ENCODE measurements around the gene TENM4. TPM values are rescaled to one million over a fixed set of nuclear protein-coding genes. Genes with fewer than 3 reads are reported as not detected.
"Not testable (repeated sequence)": the region's sequence is repeated elsewhere in the genome, so short reads cannot be mapped to it uniquely, and the experiment has no call there.

The TENM4 gene
- total RNA-seq, 1 experiment from 2014 or later = 0.39 TPM

GRCh38 chr11:78828676-78829075 is 612.2 kb downstream of the TENM4 start:
- BruUV-seq (replicated peaks) = no TSS peak
- Histone ChIP-seq H3K9me3 (ENCODE audit: control insufficient read depth, insufficient read depth, low read depth, low read length) (no peaks in the 10 kb centered on the region), H3K4me3 (ENCODE audit: low read depth in 2 of 2, low read length in 2 of 2) (no peak overlapping the region), H3K27ac (ENCODE audit: low read length) (no peak overlapping the region), H3K27me3 (ENCODE audit: control insufficient read depth, insufficient read depth, low read length) (peaks cover 4% of the 10 kb centered on the region), H3K4me1 (ENCODE audit: control insufficient read depth, insufficient read depth, low read length) (no peaks in the 10 kb centered on the region), H3K36me3 (ENCODE audit: control insufficient read depth, insufficient read depth, low read length) (no peaks in the 10 kb centered on the region)
- TF ChIP-seq SIN3A (IDR thresholded peaks at IDR 0.05; ENCODE audit: borderline replicate concordance, insufficient read depth, low read depth, low read length) = no peak
- TF ChIP-seq POLR2AphosphoS5 (IDR thresholded peaks at IDR 0.05; ENCODE audit: low read depth, low read length) = no peak
- TF ChIP-seq, protein P1, sequence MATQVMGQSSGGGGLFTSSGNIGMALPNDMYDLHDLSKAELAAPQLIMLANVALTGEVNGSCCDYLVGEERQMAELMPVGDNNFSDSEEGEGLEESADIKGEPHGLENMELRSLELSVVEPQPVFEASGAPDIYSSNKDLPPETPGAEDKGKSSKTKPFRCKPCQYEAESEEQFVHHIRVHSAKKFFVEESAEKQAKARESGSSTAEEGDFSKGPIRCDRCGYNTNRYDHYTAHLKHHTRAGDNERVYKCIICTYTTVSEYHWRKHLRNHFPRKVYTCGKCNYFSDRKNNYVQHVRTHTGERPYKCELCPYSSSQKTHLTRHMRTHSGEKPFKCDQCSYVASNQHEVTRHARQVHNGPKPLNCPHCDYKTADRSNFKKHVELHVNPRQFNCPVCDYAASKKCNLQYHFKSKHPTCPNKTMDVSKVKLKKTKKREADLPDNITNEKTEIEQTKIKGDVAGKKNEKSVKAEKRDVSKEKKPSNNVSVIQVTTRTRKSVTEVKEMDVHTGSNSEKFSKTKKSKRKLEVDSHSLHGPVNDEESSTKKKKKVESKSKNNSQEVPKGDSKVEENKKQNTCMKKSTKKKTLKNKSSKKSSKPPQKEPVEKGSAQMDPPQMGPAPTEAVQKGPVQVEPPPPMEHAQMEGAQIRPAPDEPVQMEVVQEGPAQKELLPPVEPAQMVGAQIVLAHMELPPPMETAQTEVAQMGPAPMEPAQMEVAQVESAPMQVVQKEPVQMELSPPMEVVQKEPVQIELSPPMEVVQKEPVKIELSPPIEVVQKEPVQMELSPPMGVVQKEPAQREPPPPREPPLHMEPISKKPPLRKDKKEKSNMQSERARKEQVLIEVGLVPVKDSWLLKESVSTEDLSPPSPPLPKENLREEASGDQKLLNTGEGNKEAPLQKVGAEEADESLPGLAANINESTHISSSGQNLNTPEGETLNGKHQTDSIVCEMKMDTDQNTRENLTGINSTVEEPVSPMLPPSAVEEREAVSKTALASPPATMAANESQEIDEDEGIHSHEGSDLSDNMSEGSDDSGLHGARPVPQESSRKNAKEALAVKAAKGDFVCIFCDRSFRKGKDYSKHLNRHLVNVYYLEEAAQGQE (IDR thresholded peaks at IDR 0.05; ENCODE audit: insufficient read depth in 1 of 2, low read depth in 2 of 2, low read length in 1 of 2) = no peak
- TF ChIP-seq, protein P2, sequence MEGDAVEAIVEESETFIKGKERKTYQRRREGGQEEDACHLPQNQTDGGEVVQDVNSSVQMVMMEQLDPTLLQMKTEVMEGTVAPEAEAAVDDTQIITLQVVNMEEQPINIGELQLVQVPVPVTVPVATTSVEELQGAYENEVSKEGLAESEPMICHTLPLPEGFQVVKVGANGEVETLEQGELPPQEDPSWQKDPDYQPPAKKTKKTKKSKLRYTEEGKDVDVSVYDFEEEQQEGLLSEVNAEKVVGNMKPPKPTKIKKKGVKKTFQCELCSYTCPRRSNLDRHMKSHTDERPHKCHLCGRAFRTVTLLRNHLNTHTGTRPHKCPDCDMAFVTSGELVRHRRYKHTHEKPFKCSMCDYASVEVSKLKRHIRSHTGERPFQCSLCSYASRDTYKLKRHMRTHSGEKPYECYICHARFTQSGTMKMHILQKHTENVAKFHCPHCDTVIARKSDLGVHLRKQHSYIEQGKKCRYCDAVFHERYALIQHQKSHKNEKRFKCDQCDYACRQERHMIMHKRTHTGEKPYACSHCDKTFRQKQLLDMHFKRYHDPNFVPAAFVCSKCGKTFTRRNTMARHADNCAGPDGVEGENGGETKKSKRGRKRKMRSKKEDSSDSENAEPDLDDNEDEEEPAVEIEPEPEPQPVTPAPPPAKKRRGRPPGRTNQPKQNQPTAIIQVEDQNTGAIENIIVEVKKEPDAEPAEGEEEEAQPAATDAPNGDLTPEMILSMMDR (IDR thresholded peaks at IDR 0.05) = no peak
- TF ChIP-seq TCF7L2 (IDR thresholded peaks at IDR 0.05; ENCODE audit: low read depth, low read length) = no peak
- DNase-seq (ENCODE audit: low read depth, low spot score) (no peak), ATAC-seq (no peak)
- ChIA-PET POLR2A (no interaction called here), CTCF (no interaction called here)
- in situ Hi-C loops (cut with HindIII; ENCODE audit: low pct_unique_long_range_greater_than_20kb, low sequenced_read_pairs) = no loop called here
- intact Hi-C loops (cut with micrococcal nuclease; ENCODE audit: unreplicated experiment) = no loop called here

DNA sequence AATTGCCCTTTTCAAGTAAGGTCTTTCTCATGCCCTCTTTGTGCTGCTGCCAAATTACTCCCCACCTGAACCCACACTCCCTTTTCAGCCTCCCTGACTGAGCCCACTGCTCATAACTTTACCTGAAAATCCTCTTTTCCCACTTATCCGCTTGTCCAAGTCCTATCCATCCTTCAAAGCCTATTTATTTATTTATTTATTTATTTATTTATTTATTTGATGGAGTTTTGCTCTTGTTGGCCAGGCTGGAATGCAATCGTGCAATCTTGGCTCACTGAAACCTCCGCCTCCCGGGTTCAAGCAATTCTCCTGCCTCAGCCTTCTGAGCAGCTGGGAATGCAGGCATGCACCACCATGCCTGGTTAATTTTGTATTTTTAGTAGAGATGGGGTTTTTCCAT is 613.5 kb downstream of the TENM4 start:
- intact Hi-C loops (cut with micrococcal nuclease; ENCODE audit: unreplicated experiment); H3K4me3 ChIP-seq (ENCODE audit: low read depth in 2 of 2, low read length in 2 of 2); H3K9me3 ChIP-seq (ENCODE audit: control insufficient read depth, insufficient read depth, low read depth, low read length); BruUV-seq (replicated peaks); in situ Hi-C loops (cut with HindIII; ENCODE audit: low pct_unique_long_range_greater_than_20kb, low sequenced_read_pairs); ATAC-seq; H3K36me3 ChIP-seq (ENCODE audit: control insufficient read depth, insufficient read depth, low read length); H3K27me3 ChIP-seq (ENCODE audit: control insufficient read depth, insufficient read depth, low read length); H3K4me1 ChIP-seq (ENCODE audit: control insufficient read depth, insufficient read depth, low read length); POLR2A ChIA-PET; CTCF ChIA-PET; DNase-seq (ENCODE audit: low read depth, low spot score); H3K27ac ChIP-seq (ENCODE audit: low read length): not testable (repeated sequence)

- Histone ChIP-seq H3K9me3 (ENCODE audit: control insufficient read depth, insufficient read depth, low read depth, low read length) (no peaks in the 10 kb centered on the region), H3K36me3 (ENCODE audit: control insufficient read depth, insufficient read depth, low read length) (no peaks in the 10 kb centered on the region), H3K4me1 (ENCODE audit: control insufficient read depth, insufficient read depth, low read length) (no peaks in the 10 kb centered on the region), H3K27me3 (ENCODE audit: control insufficient read depth, insufficient read depth, low read length) (no peaks in the 10 kb centered on the region), H3K4me3 (ENCODE audit: low read depth in 2 of 2, low read length in 2 of 2) (no peak overlapping the region), H3K27ac (ENCODE audit: low read length) (no peak overlapping the region)
- DNase-seq (ENCODE audit: low read depth, low spot score) = no peak
- no TSS peak for BruUV-seq (replicated peaks)
- POLR2A ChIA-PET = interaction anchor here (0.7 kb wide), 1 partner anchor 30 kb away, joined by 13 read pairs; no protein-coding TSS in a partner anchor
- CTCF ChIA-PET = interaction anchor here (1.1 kb wide), 1 partner anchor 14 kb away, joined by 3 read pairs; no protein-coding TSS in a partner anchor
- TF ChIP-seq, protein P1 (IDR thresholded peaks at IDR 0.05; ENCODE audit: insufficient read depth in 1 of 2, low read depth in 2 of 2, low read length in 1 of 2) = no peak
- no peak for TF ChIP-seq POLR2AphosphoS5 (IDR thresholded peaks at IDR 0.05; ENCODE audit: low read depth, low read length)
- intact Hi-C loops (cut with micrococcal nuclease; ENCODE audit: unreplicated experiment) (no loop called here), in situ Hi-C loops (cut with HindIII; ENCODE audit: low pct_unique_long_range_greater_than_20kb, low sequenced_read_pairs) (no loop called here)
- ATAC-seq = no peak
Measured at GRCh38 chr11:78825591-78826020, 615.2 kb downstream of the TENM4 start.
